HG03039 (cell line): Measurements from ENCODE around the gene NBPF19.
"Not testable (repeated sequence)": the region's sequence is repeated elsewhere in the genome, so short reads cannot be mapped to it uniquely, and the experiment has no call there.

Experiments
- ATAC-seq: cut with Tn5 transposase; IDR thresholded peaks from one replicate; pipeline ENCODE4 v1.9.1; 2021; ENCODE audit warnings: mild to moderate bottlenecking, moderate library complexity; ENCODE audit not compliant: unreplicated experiment

Gene NBPF19

DNA sequence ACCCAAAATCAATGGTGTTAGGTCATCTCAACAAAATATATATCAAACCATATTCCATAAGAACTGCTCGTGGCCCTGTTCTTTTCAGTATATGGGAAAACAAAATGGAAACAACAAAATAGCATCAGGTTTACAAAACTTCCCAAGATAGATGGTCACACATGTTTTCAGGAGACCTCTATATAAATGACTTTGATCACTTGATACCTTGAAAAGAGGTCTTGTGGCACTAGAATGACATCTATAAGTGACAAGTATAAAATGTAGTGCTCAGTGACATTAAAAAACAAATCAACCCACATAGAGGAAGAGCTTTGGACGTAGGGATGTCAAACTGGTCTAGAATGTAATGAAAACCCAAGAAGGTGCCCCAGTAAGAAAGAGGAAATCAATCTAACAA, at the start of gene NBPF19:
NBPF19 (plus strand) TSS at position 301 of the 400 bp plus-strand sequence. CDS start 888 bp downstream, outside the sequence.
- not testable (repeated sequence) for ATAC-seq

- not testable (repeated sequence) for ATAC-seq
These were observed 46.5 kb upstream of the NBPF19 start for GRCh38 chr1:149428317-149428716.

GRCh38 chr1:149445451-149445850, 29.4 kb upstream of the NBPF19 start:
- ATAC-seq: not testable (repeated sequence)

GRCh38 chr1:149452196-149452595, 22.6 kb upstream of the NBPF19 start:
- ATAC-seq: not testable (repeated sequence)

DNA sequence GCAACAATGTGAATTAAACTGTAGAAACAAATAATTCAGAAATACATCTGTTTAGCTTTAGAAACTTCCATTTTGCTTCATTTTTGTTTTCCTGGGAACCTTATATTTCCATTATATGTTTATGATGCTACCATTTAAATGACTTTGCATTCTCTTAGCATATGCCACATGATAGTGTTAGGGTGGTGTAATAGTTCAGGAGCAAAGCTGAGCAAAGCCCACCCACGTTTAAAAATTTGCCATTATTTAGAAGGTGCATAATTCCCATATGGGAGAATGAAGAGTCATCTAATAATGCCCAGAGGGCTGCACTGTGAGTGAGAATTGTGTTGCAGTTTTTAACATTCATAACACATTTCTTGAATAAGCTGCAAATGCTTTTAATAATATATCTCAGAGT, 22.2 kb upstream of the NBPF19 start:
- ATAC-seq: not testable (repeated sequence)

DNA sequence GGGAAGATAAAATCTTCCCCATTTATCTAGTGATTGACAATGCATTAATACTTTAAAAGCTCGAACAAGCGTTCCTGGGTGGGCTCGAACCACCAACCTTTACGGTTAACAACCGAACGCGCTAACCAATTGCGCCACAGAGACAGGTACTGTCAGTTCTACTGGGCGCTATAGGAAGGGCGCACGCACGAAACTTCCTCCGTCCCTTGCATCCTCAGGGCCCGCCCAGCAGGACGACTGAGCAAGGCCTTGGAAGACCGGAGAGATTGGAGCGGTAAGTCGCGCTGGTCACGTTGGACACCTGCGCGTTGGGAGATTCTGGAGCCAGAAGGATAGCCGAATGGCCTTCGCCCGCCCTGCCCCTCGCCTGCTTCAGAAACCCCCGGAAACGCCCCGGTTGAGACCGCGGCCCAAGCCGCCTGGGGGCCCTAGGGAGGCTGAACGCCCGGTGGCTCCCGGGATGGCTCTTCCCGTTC, 83.5 kb downstream of the NBPF19 start:
- ATAC-seq: not testable (repeated sequence)

DNA sequence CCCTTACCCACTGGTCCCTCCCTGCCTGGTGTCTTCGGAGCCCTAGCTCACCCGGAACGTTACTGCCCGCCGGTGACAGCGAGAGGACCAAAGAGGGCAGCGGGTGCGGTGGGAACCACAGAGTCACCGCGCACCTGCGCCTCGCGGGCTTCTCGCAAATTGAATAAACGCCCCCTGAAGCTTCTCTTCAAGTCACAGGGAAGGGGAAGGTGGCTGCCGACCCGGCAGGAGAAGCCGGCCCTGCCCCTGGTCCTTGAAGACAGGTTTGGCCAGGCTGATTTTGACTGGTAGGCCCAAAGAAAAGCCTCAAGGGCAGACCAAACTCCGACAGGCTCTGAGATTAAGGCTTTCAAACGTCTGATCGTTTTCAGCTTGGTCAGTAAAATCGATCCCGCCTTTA, 87.0 kb downstream of the NBPF19 start:
- ATAC-seq: not testable (repeated sequence)

- not testable (repeated sequence) for ATAC-seq
These were observed 90.6 kb downstream of the NBPF19 start for GRCh38 chr1:149565485-149565884.

DNA sequence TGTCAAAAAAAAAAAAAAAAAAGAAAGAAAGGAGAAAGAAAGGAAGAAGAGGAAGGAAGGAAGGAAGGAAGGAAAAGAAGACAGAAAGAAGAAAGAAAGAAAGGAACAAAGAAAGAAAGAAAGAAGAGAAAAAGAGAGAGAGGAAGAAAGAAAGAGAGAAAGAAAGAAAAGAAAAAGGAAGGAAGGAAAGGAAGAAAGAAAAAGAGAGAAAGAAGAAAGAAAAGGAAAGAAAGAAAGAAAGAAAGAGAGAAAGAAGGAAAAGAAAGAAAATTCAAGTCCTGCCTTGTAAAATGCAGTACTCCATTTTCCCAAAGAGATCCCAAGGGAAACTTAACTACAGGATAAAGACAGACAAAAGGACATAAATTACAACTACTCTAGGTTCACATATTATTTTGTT, 97.9 kb downstream of the NBPF19 start:
- ATAC-seq: not testable (repeated sequence)

DNA sequence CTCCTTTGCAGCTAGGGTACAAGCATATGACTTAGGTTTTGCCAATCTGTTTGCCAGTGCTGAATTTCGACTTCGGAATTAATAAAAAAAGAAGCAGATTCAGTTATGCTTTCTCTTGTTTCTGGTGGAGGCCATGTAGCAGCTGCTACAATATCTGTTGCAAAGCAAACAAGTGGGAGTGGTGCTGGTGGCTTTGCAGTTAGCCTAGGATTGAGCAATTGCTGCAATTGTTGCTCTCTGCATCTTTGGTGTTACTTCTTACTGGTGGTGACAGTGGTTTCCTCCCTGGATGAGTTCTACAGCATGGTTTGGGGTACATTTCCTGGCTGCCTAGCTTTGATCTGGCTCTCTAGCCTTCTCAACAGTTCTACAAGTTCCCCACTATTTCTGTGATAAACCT, 110.7 kb downstream of the NBPF19 start:
- not testable (repeated sequence) for ATAC-seq
